ENCODE results near the gene OGFOD1.

The OGFOD1 gene

GRCh38 chr16:56477096-56477878, 25.9 kb downstream of the OGFOD1 start:
- H3K9ac ChIP-seq (ENCODE audit: low read length): no peak overlapping the region
- no peaks in the 10 kb centered on the region for H3K9me2 ChIP-seq (replicated peaks; ENCODE audit: insufficient read depth, low read length)
- H3K9me3 ChIP-seq (ENCODE audit: insufficient read depth, low read length): no peaks in the 10 kb centered on the region
- H2AFZ ChIP-seq (ENCODE audit: low read depth, low read length, severe bottlenecking): no peak overlapping the region
- peaks cover 32% of the 10 kb centered on the region for H3K36me3 ChIP-seq (ENCODE audit: low read length)
- no peaks in the 10 kb centered on the region for H3F3A ChIP-seq (ENCODE audit: insufficient read depth)
- no peaks in the 10 kb centered on the region for H3K79me2 ChIP-seq (ENCODE audit: insufficient read depth, low read length)
- no peak overlapping the region for H3K4me3 ChIP-seq (ENCODE audit: insufficient read depth, low read length, poor library complexity, severe bottlenecking)
- no peak overlapping the region for H3K4me2 ChIP-seq (ENCODE audit: low read depth, low read length, poor library complexity, severe bottlenecking)
- no peak overlapping the region for H3K27ac ChIP-seq (ENCODE audit: low read depth, low read length)
- no peaks in the 10 kb centered on the region for H3K27me3 ChIP-seq (ENCODE audit: low read length)
- TF ChIP-seq, protein P1, sequence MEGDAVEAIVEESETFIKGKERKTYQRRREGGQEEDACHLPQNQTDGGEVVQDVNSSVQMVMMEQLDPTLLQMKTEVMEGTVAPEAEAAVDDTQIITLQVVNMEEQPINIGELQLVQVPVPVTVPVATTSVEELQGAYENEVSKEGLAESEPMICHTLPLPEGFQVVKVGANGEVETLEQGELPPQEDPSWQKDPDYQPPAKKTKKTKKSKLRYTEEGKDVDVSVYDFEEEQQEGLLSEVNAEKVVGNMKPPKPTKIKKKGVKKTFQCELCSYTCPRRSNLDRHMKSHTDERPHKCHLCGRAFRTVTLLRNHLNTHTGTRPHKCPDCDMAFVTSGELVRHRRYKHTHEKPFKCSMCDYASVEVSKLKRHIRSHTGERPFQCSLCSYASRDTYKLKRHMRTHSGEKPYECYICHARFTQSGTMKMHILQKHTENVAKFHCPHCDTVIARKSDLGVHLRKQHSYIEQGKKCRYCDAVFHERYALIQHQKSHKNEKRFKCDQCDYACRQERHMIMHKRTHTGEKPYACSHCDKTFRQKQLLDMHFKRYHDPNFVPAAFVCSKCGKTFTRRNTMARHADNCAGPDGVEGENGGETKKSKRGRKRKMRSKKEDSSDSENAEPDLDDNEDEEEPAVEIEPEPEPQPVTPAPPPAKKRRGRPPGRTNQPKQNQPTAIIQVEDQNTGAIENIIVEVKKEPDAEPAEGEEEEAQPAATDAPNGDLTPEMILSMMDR (IDR thresholded peaks at IDR 0.05; ENCODE audit: insufficient read depth, low read length, poor library complexity, severe bottlenecking): no peak
- TF ChIP-seq EZH2phosphoT487 (conservative IDR thresholded peaks at IDR 0.05; ENCODE audit: low read length): no peak
- no peaks in the 10 kb centered on the region for H4K20me1 ChIP-seq (ENCODE audit: low read depth, low read length)

DNA sequence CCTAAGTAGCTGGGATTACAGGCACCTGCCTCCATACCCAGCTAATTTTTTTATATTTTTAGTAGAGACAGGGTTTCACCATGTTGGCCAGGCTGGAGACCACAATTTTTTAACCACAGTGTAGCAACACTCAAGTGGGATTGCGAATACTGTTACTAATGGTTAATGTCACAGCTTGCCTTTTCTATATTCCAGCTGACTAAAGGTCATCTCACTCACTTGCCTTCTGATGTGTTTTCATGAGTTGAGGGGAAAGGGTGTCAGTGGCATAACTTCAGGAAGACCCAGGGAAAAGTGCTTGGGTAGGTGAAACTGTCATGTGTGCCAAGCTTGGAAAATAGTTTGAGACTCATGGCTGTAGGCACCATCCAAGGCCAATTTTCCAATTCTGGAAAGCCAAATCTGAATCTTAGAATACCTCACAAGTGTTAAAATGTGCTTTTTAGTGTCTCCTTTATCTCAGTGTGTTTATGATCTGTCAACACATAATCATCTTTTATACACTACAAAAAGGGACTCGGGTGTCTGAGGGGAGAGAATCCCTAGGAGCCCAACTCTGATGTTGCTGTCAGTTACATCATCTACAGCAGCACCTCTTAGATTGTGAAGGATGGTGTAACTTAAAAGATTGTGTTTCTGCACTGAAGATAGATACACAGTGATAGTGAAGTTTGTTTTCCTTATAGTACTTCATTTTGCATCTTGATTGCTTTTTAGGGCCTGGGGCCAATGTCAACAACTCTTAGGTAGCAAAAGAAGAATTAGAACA, 27.1 kb downstream of the OGFOD1 start:
- H3K79me2 ChIP-seq (ENCODE audit: insufficient read depth, low read length): no peaks in the 10 kb centered on the region
- no peak overlapping the region for H3K9ac ChIP-seq (ENCODE audit: low read length)
- no peak overlapping the region for H3K27ac ChIP-seq (ENCODE audit: low read depth, low read length)
- H3K4me3 ChIP-seq (ENCODE audit: insufficient read depth, low read length, poor library complexity, severe bottlenecking): no peak overlapping the region
- H3F3A ChIP-seq (ENCODE audit: insufficient read depth): no peaks in the 10 kb centered on the region
- H3K9me2 ChIP-seq (replicated peaks; ENCODE audit: insufficient read depth, low read length): no peaks in the 10 kb centered on the region
- no peak overlapping the region for H3K4me2 ChIP-seq (ENCODE audit: low read depth, low read length, poor library complexity, severe bottlenecking)
- no peaks in the 10 kb centered on the region for H3K9me3 ChIP-seq (ENCODE audit: insufficient read depth, low read length)
- no peaks in the 10 kb centered on the region for H3K27me3 ChIP-seq (ENCODE audit: low read length)
- TF ChIP-seq, protein P1 (IDR thresholded peaks at IDR 0.05; ENCODE audit: insufficient read depth, low read length, poor library complexity, severe bottlenecking): no peak
- no peak for TF ChIP-seq EZH2phosphoT487 (conservative IDR thresholded peaks at IDR 0.05; ENCODE audit: low read length)
- H4K20me1 ChIP-seq (ENCODE audit: low read depth, low read length): no peaks in the 10 kb centered on the region
- H2AFZ ChIP-seq (ENCODE audit: low read depth, low read length, severe bottlenecking): no peak overlapping the region
- peaks cover 28% of the 10 kb centered on the region for H3K36me3 ChIP-seq (ENCODE audit: low read length)

- Histone ChIP-seq H3K27me3 (ENCODE audit: low read length) (no peaks in the 10 kb centered on the region), H3K36me3 (ENCODE audit: low read length) (peaks cover 31% of the 10 kb centered on the region), H3K27ac (ENCODE audit: low read depth, low read length) (no peak overlapping the region), H3K9me2 (replicated peaks; ENCODE audit: insufficient read depth, low read length) (no peaks in the 10 kb centered on the region), H3K9me3 (ENCODE audit: insufficient read depth, low read length) (no peaks in the 10 kb centered on the region), H3K4me3 (ENCODE audit: insufficient read depth, low read length, poor library complexity, severe bottlenecking) (no peak overlapping the region), H3K4me2 (ENCODE audit: low read depth, low read length, poor library complexity, severe bottlenecking) (no peak overlapping the region), H3F3A (ENCODE audit: insufficient read depth) (no peaks in the 10 kb centered on the region), H2AFZ (ENCODE audit: low read depth, low read length, severe bottlenecking) (no peak overlapping the region), H3K79me2 (ENCODE audit: insufficient read depth, low read length) (no peaks in the 10 kb centered on the region), H3K9ac (ENCODE audit: low read length) (no peak overlapping the region), H4K20me1 (ENCODE audit: low read depth, low read length) (no peaks in the 10 kb centered on the region)
- TF ChIP-seq EZH2phosphoT487 (conservative IDR thresholded peaks at IDR 0.05; ENCODE audit: low read length): no peak
- TF ChIP-seq, protein P1 (IDR thresholded peaks at IDR 0.05; ENCODE audit: insufficient read depth, low read length, poor library complexity, severe bottlenecking): no peak
Measured at GRCh38 chr16:56479469-56479868, 28.1 kb downstream of the OGFOD1 start.

All from SU-DHL-6 (cell line).